A172 (cell line): Measurements from ENCODE around the gene OSBPL8. TPM values are rescaled to one million over a fixed set of nuclear protein-coding genes. Genes with fewer than 3 reads are reported as not detected.
"Not testable (repeated sequence)": the region's sequence is repeated elsewhere in the genome, so short reads cannot be mapped to it uniquely, and the experiment has no call there.

ENCODE experiments used
- DNase-seq: peaks from one replicate; pipeline ENCODE4 v3.0.0-alpha.2; 2015; ENCODE audit warnings: low spot score
- total RNA-seq: library from RNA; depleted of rRNA; stranded (reverse); fragments of >200 nt; shearing (Covaris generic); gene quantifications from 2 replicates; pipeline ENCODE4 v1.2.3, GENCODE V29; 2014

The OSBPL8 gene
- total RNA-seq, 1 experiment from 2014 or later, result 58.1 TPM

GRCh38 chr12:76529226-76529918 lies 30.2 kb downstream of the OSBPL8 start:
- no peak for DNase-seq

- DNase-seq, result no peak
Observed at GRCh38 chr12:76523408-76523807, 36.2 kb downstream of the OSBPL8 start.

- DNase-seq, result no peak
Observed at GRCh38 chr12:76520348-76520747, 39.2 kb downstream of the OSBPL8 start.

- peak; percentile 65 for DNase-seq
Observed at GRCh38 chr12:76519538-76519937, 40.0 kb downstream of the OSBPL8 start.

- DNase-seq, result no peak
Observed at GRCh38 chr12:76518699-76519098, 40.9 kb downstream of the OSBPL8 start.

- DNase-seq, result no peak
Observed at GRCh38 chr12:76515271-76515670, 44.3 kb downstream of the OSBPL8 start.

- DNase-seq, result not testable (repeated sequence)
Observed at GRCh38 chr12:76511116-76511716, 48.4 kb downstream of the OSBPL8 start.

GRCh38 chr12:76508128-76508980 lies 51.2 kb downstream of the OSBPL8 start:
- no peak for DNase-seq

- DNase-seq, result no peak
Observed at GRCh38 chr12:76506149-76506548, 53.4 kb downstream of the OSBPL8 start.

GRCh38 chr12:76505050-76505449 lies 54.5 kb downstream of the OSBPL8 start:
- DNase-seq, result no peak

- DNase-seq, result no peak
Observed at GRCh38 chr12:76504606-76505005, 55.0 kb downstream of the OSBPL8 start.

GRCh38 chr12:76503957-76504356 lies 55.6 kb downstream of the OSBPL8 start:
- DNase-seq, result no peak

- DNase-seq, result no peak
Observed at GRCh38 chr12:76501390-76501789, 58.2 kb downstream of the OSBPL8 start.

- not testable (repeated sequence) for DNase-seq
Observed at GRCh38 chr12:76499136-76499535, 60.4 kb downstream of the OSBPL8 start.

GRCh38 chr12:76495556-76495955 lies 64.0 kb downstream of the OSBPL8 start:
- DNase-seq, result no peak

- DNase-seq, result no peak
Observed at GRCh38 chr12:76491292-76491691, 68.3 kb downstream of the OSBPL8 start.

- no peak for DNase-seq
Observed at GRCh38 chr12:76490763-76491162, 68.8 kb downstream of the OSBPL8 start.

GRCh38 chr12:76489737-76490136 lies 69.8 kb downstream of the OSBPL8 start:
- no peak for DNase-seq

- DNase-seq, result no peak
Observed at GRCh38 chr12:76486011-76486410, 73.6 kb downstream of the OSBPL8 start.

- no peak for DNase-seq
Observed at GRCh38 chr12:76480796-76481195, 78.8 kb downstream of the OSBPL8 start.

GRCh38 chr12:76478045-76478444 lies 81.5 kb downstream of the OSBPL8 start:
- DNase-seq, result no peak

GRCh38 chr12:76472862-76473261 lies 86.7 kb downstream of the OSBPL8 start:
- not testable (repeated sequence) for DNase-seq

GRCh38 chr12:76471579-76471978 lies 88.0 kb downstream of the OSBPL8 start:
- DNase-seq, result no peak
